Brain pericyte (primary cell): ENCODE results near the gene RETREG1.

Source experiments
- DNase-seq: peaks from one replicate; pipeline ENCODE4 v3.0.0-alpha.2; 2012; ENCODE audit warnings: low read depth, low spot score

The RETREG1 gene

GRCh38 chr5:16525651-16526050, 91.1 kb downstream of the RETREG1 start:
- DNase-seq = no peak

GRCh38 chr5:16524286-16524685, 92.5 kb downstream of the RETREG1 start:
- DNase-seq = no peak

- no peak for DNase-seq
Measured at GRCh38 chr5:16521521-16522483, 95.0 kb downstream of the RETREG1 start.

- DNase-seq = no peak
Measured at GRCh38 chr5:16520841-16521240, 96.0 kb downstream of the RETREG1 start.

GRCh38 chr5:16519435-16519834, 97.4 kb downstream of the RETREG1 start:
- no peak for DNase-seq

GRCh38 chr5:16518606-16519005, 98.2 kb downstream of the RETREG1 start:
- no peak for DNase-seq

- no peak for DNase-seq
Measured at GRCh38 chr5:16515532-16515931, 101.3 kb downstream of the RETREG1 start.

GRCh38 chr5:16510098-16510497, 106.7 kb downstream of the RETREG1 start:
- DNase-seq = no peak

GRCh38 chr5:16508730-16509531, 107.9 kb downstream of the RETREG1 start:
- DNase-seq = no peak

- no peak for DNase-seq
Measured at GRCh38 chr5:16507716-16508115, 109.1 kb downstream of the RETREG1 start.

GRCh38 chr5:16505904-16506303, 110.9 kb downstream of the RETREG1 start:
- DNase-seq = no peak

- DNase-seq = no peak
Measured at GRCh38 chr5:16505140-16505891, 111.5 kb downstream of the RETREG1 start.

GRCh38 chr5:16504571-16504970, 112.2 kb downstream of the RETREG1 start:
- no peak for DNase-seq

GRCh38 chr5:16502866-16503265, 113.9 kb downstream of the RETREG1 start:
- no peak for DNase-seq

GRCh38 chr5:16500024-16500423, 116.8 kb downstream of the RETREG1 start:
- DNase-seq = no peak

- DNase-seq = no peak
Measured at GRCh38 chr5:16497546-16497945, 119.3 kb downstream of the RETREG1 start.

- no peak for DNase-seq
Measured at GRCh38 chr5:16493261-16493660, 123.5 kb downstream of the RETREG1 start.

- no peak for DNase-seq
Measured at GRCh38 chr5:16492398-16493140, 124.2 kb downstream of the RETREG1 start.

- no peak for DNase-seq
Measured at GRCh38 chr5:16490911-16491310, 125.9 kb downstream of the RETREG1 start.

GRCh38 chr5:16489322-16489791, 127.4 kb downstream of the RETREG1 start:
- no peak for DNase-seq

- DNase-seq = no peak
Measured at GRCh38 chr5:16487456-16487855, 129.3 kb downstream of the RETREG1 start.
